H1 (cell line): ENCODE data around the gene AMPD3. TPM values are rescaled to one million over a fixed set of nuclear protein-coding genes. Genes with fewer than 3 reads are reported as not detected.

Experiments
- BRCA1 ChIP-seq: IDR thresholded peaks from 2 replicates; pipeline ENCODE4 v1.6.1; 2012; ENCODE audit warnings: low read depth, low read length, improper control_type of control experiment
- EP300 ChIP-seq, 2 experiments: IDR thresholded peaks; 1 replicate in 1 of 2; 2 replicates in 1 of 2; pipeline ENCODE4 v1.6.1; 2011 to 2012; ENCODE audit warnings: low read depth in 2 of 2, low read length in 2 of 2, mild to moderate bottlenecking in 2 of 2, borderline replicate concordance in 1 of 2, inconsistent platforms in 1 of 2, moderate library complexity in 1 of 2
- HDAC2 ChIP-seq, 2 experiments: fragments of 300-600 bp in 1 of 2; sonication (generic) in 1 of 2; IDR thresholded peaks; 2 replicates each; pipeline ENCODE4 v1.6.1; 2011 to 2012; ENCODE audit warnings: low read depth in 2 of 2, low read length in 2 of 2, mild to moderate bottlenecking in 2 of 2, moderate library complexity in 2 of 2, borderline replicate concordance in 1 of 2, inconsistent platforms in 1 of 2
- JUN ChIP-seq: IDR thresholded peaks from 2 replicates; pipeline ENCODE4 v1.6.1; 2011; ENCODE audit warnings: low read depth, mild to moderate bottlenecking, improper control_type of control experiment, low read length
- PHF8 ChIP-seq: fragments of 200-600 bp; sonication (generic); conservative IDR thresholded peaks from 2 replicates; pipeline ENCODE4 v1.7.1; 2012; ENCODE audit warnings: low read depth, mild to moderate bottlenecking, inconsistent platforms, low read length, moderate library complexity
- TCF12 ChIP-seq: IDR thresholded peaks from 2 replicates; pipeline ENCODE4 v1.6.1; 2011; ENCODE audit warnings: low read depth, mild to moderate bottlenecking, low read length
- polyA plus RNA-seq, 7 experiments: library from polyadenylated mRNA; depleted of rRNA in 3 of 7; stranded (reverse) in 5 of 7; unstranded in 2 of 7; fragments of >200 nt in 5 of 7; fragments of 200-250 nt in 2 of 7; gene quantifications; 1 replicate in 5 of 7; 2 replicates in 1 of 7; 4 replicates in 1 of 7; pipeline versions ENCODE4 v1.2.1 to v1.2.3, GENCODE V29; 2011 to 2013; ENCODE audit warnings: missing spikeins in 2 of 7, mixed read lengths in 2 of 7
- total RNA-seq: library from RNA; stranded (reverse); fragmentation: NEBNext Ultra II Directional; extraction: Animal tissue kit (Norgen Biotek cat#: 25700); gene quantifications from 2 replicates; pipeline ENCODE4 v1.2.1, GENCODE V29; 2021
- TF ChIP-seq, protein P1 (sequence below): IDR thresholded peaks from 2 replicates; pipeline ENCODE4 v1.6.1; 2012; ENCODE audit warnings: low read length, inconsistent platforms

AMPD3 gene
- total and polyA plus RNA-seq, 2 of the 8 experiments (the other 6 are each of a cell fraction or from before 2014, with no cell fraction given), result 4.0 to 6.3 TPM

DNA sequence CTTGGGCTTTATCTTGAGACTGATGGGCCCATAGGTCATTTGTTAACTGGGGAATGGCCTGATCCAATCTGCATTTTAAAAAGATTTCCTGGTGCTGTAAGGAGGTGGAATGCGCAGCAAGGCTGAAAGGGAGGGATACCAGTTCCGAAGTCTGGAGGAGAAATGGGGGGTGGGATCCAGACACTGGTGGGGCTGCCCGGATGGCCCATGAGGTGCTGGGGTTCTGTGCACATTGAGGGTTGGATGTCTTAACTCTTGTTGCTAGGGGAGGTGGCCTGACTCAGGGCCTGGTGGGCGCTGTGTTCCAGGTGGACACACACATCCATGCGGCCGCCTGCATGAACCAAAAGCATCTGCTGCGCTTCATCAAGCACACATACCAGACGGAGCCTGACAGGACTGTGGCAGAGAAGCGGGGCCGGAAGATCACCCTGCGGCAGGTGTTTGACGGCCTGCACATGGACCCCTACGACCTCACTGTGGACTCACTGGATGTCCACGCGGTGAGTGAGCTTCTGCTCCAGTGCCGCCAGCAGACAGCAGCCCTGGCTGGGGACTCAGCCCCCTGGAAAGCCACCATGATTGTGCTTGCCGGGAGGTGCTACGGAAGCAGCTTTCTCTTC, 38.1 kb downstream of the AMPD3 start (continued):
- no peak for TF ChIP-seq EP300 (IDR thresholded peaks at IDR 0.05; ENCODE audit: borderline replicate concordance in 1 of 2, low read depth in 2 of 2, low read length in 2 of 2)
- TF ChIP-seq PHF8, result no peak
- no peak for TF ChIP-seq BRCA1
- no peak for TF ChIP-seq HDAC2 (IDR thresholded peaks at IDR 0.05; ENCODE audit: borderline replicate concordance in 1 of 2, low read depth in 2 of 2, low read length in 2 of 2)
- no peak for TF ChIP-seq TCF12
- TF ChIP-seq, protein P1, sequence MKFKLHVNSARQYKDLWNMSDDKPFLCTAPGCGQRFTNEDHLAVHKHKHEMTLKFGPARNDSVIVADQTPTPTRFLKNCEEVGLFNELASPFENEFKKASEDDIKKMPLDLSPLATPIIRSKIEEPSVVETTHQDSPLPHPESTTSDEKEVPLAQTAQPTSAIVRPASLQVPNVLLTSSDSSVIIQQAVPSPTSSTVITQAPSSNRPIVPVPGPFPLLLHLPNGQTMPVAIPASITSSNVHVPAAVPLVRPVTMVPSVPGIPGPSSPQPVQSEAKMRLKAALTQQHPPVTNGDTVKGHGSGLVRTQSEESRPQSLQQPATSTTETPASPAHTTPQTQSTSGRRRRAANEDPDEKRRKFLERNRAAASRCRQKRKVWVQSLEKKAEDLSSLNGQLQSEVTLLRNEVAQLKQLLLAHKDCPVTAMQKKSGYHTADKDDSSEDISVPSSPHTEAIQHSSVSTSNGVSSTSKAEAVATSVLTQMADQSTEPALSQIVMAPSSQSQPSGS, result no peak
- TF ChIP-seq JUN, result no peak
